Measurements from ENCODE around the gene DOCK6. TPM values are rescaled to one million over a fixed set of nuclear protein-coding genes. Genes with fewer than 3 reads are reported as not detected.

Gene DOCK6
- polyA plus RNA-seq, 1 donor from 2014 or later: not detected

GRCh38 chr19:11187441-11187840 lies 74.9 kb downstream of the DOCK6 start:
- TF ChIP-seq POLR2AphosphoS5 (IDR thresholded peaks at IDR 0.05) (no peak), REST (IDR thresholded peaks at IDR 0.05; ENCODE audit: borderline replicate concordance) (no peak), RAD21 (conservative IDR thresholded peaks at IDR 0.05) (no peak), EZH2 (IDR thresholded peaks at IDR 0.05; ENCODE audit: borderline replicate concordance, insufficient read depth, low read length, poor library complexity, severe bottlenecking) (no peak), MXI1 (conservative IDR thresholded peaks at IDR 0.05; ENCODE audit: poor library complexity, severe bottlenecking) (no peak)
- H3K36me3 ChIP-seq (ENCODE audit: insufficient read depth, low read length): no peaks in the 10 kb centered on the region
- no peaks in the 10 kb centered on the region for H3K79me2 ChIP-seq (replicated peaks; ENCODE audit: insufficient read depth, low read length)
- no peak overlapping the region for H3K4me3 ChIP-seq (ENCODE audit: low read length)
- no peaks in the 10 kb centered on the region for H3K9me2 ChIP-seq (ENCODE audit: insufficient read depth, low read length)
- H3F3A ChIP-seq (ENCODE audit: insufficient read depth, low read length, poor library complexity, severe bottlenecking): no peaks in the 10 kb centered on the region
- no peak overlapping the region for H3K27ac ChIP-seq (ENCODE audit: low read length)
- no peak overlapping the region for H3K4me2 ChIP-seq (ENCODE audit: low read length)
- peaks cover 4% of the 10 kb centered on the region for H3K9me3 ChIP-seq (ENCODE audit: low read length)
- no peaks in the 10 kb centered on the region for H4K20me1 ChIP-seq (ENCODE audit: insufficient read depth)
- H3K27me3 ChIP-seq (ENCODE audit: insufficient read depth, low read depth, low read length): no peaks in the 10 kb centered on the region
- no peak overlapping the region for H2AFZ ChIP-seq (ENCODE audit: low read depth, low read length)
- no peak overlapping the region for H3K9ac ChIP-seq (ENCODE audit: low read length)

GRCh38 chr19:11182994-11183393 lies 79.3 kb downstream of the DOCK6 start:
- Histone ChIP-seq H3K9me2 (ENCODE audit: insufficient read depth, low read length) (no peaks in the 10 kb centered on the region), H3K27ac (ENCODE audit: low read length) (no peak overlapping the region), H3K27me3 (ENCODE audit: insufficient read depth, low read depth, low read length) (no peaks in the 10 kb centered on the region), H3K9me3 (ENCODE audit: low read length) (peaks cover 4% of the 10 kb centered on the region), H3K79me2 (replicated peaks; ENCODE audit: insufficient read depth, low read length) (no peaks in the 10 kb centered on the region), H3K4me3 (ENCODE audit: low read length) (no peak overlapping the region), H3K36me3 (ENCODE audit: insufficient read depth, low read length) (no peaks in the 10 kb centered on the region), H4K20me1 (ENCODE audit: insufficient read depth) (no peaks in the 10 kb centered on the region), H2AFZ (ENCODE audit: low read depth, low read length) (no peak overlapping the region), H3K4me2 (ENCODE audit: low read length) (no peak overlapping the region), H3K9ac (ENCODE audit: low read length) (no peak overlapping the region), H3F3A (ENCODE audit: insufficient read depth, low read length, poor library complexity, severe bottlenecking) (no peaks in the 10 kb centered on the region)
- no peak for TF ChIP-seq MXI1 (conservative IDR thresholded peaks at IDR 0.05; ENCODE audit: poor library complexity, severe bottlenecking)
- TF ChIP-seq TAF1 (IDR thresholded peaks at IDR 0.05; ENCODE audit: low read depth): no peak
- no peak for TF ChIP-seq RAD21 (conservative IDR thresholded peaks at IDR 0.05)
- no peak for TF ChIP-seq EP300 (conservative IDR thresholded peaks at IDR 0.05; ENCODE audit: poor library complexity, severe bottlenecking)
- TF ChIP-seq SMC3 (conservative IDR thresholded peaks at IDR 0.05; ENCODE audit: poor library complexity): no peak
- no peak for TF ChIP-seq REST (IDR thresholded peaks at IDR 0.05; ENCODE audit: borderline replicate concordance)
- TF ChIP-seq EZH2 (IDR thresholded peaks at IDR 0.05; ENCODE audit: borderline replicate concordance, insufficient read depth, low read length, poor library complexity, severe bottlenecking): no peak
- TF ChIP-seq CTCF (IDR thresholded peaks at IDR 0.05; ENCODE audit: poor library complexity, severe bottlenecking): no peak
- no peak for TF ChIP-seq POLR2AphosphoS5 (IDR thresholded peaks at IDR 0.05)

All from neural cell (in vitro differentiated cells).